Uterus (tissue), 4 donors: ENCODE results near the gene PROZ. TPM values are rescaled to one million over a fixed set of nuclear protein-coding genes. Genes with fewer than 3 reads are reported as not detected.
A peak's percentile ranks its signal among the peaks of the same experiment; 100 is the strongest.

Experiments
- DNase-seq, 2 donors: peaks; one replicate each; pipeline ENCODE4 v3.0.0-alpha.2; 2019 to 2020
- H3K27ac ChIP-seq, 2 donors: fragments of 200-600 bp; sonication (generic); 1 replicate in 1 of 2; 2 replicates in 1 of 2; pipeline ENCODE4 v1.5.1; 2016 to 2018
- H3K27me3 ChIP-seq, 2 donors: fragments of 200-600 bp; sonication (generic); one replicate each; pipeline ENCODE4 v1.5.1; 2018 to 2019; ENCODE audit warnings: control low read depth in 1 of 2
- H3K36me3 ChIP-seq, 2 donors: fragments of 200-600 bp; sonication (generic); one replicate each; pipeline ENCODE4 v1.5.1; 2019; ENCODE audit warnings: control low read depth in 1 of 2
- H3K4me1 ChIP-seq, 2 donors: fragments of 200-600 bp; sonication (generic); one replicate each; pipeline ENCODE4 v1.5.1; 2018 to 2019; ENCODE audit warnings: control low read depth in 1 of 2
- H3K4me3 ChIP-seq, 2 donors: fragments of 200-600 bp; sonication (generic); 1 replicate in 1 of 2; 2 replicates in 1 of 2; pipeline ENCODE4 v1.5.1; 2018 to 2019; ENCODE audit warnings: mild to moderate bottlenecking in 1 of 2
- H3K9me3 ChIP-seq, 2 donors: fragments of 200-600 bp; sonication (generic); one replicate each; pipeline ENCODE4 v1.5.1; 2019; ENCODE audit warnings: control low read depth in 1 of 2
- CTCF ChIP-seq, 4 experiments: fragments of 200-600 bp in 2 of 4; fragments of 450-650 bp in 2 of 4; sonication (generic) in 2 of 4; IDR thresholded peaks; one replicate each; pipeline ENCODE4 v1.5.1; 2016 to 2019; ENCODE audit warnings: antibody characterized with exemption in 4 of 4, mild to moderate bottlenecking in 2 of 4, moderate library complexity in 1 of 4
- POLR2A ChIP-seq, 2 donors: fragments of 450-650 bp; IDR thresholded peaks; one replicate each; pipeline ENCODE4 v1.6.1; 2016; ENCODE audit warnings: antibody characterized with exemption in 2 of 2, mild to moderate bottlenecking in 1 of 2, moderate library complexity in 1 of 2
- intact Hi-C: fragments of 100-400 bp; cut with DNase I; formaldehyde crosslinking; loops from one replicate; pipeline ENCODE4 v1.15.1; 2023; ENCODE audit warnings: low total_unique reads
- total RNA-seq, 4 donors: library from RNA; depleted of rRNA in 3 of 4; stranded (reverse); fragments of >200 nt in 3 of 4; gene quantifications; one replicate each; pipeline versions ENCODE4 v1.1.0 to v1.2.4, GENCODE V29; 2014 to 2023
- donor health status: DM: yes; HTN: yes; CAD: no.

Gene PROZ
- total RNA-seq, 4 donors from 2014 or later, result not detected

GRCh38 chr13:113125506-113126264 is 32.8 kb upstream of the PROZ start:
- intact Hi-C loops, result no loop called here
- H3K27me3 ChIP-seq, result no peaks in the 10 kb centered on the region
- TF ChIP-seq CTCF (IDR thresholded peaks at IDR 0.05), result no peak
- TF ChIP-seq POLR2A (IDR thresholded peaks at IDR 0.05), result no peak
- H3K9me3 ChIP-seq, result no peaks in the 10 kb centered on the region
- no peak overlapping the region for H3K27ac ChIP-seq
- no peak overlapping the region for H3K4me3 ChIP-seq
- no peaks in the 10 kb centered on the region for H3K36me3 ChIP-seq
- DNase-seq, result peak in 1 of 2 donors; percentile 5
- H3K4me1 ChIP-seq, result no peaks in the 10 kb centered on the region

- Histone ChIP-seq H3K27ac (no peak overlapping the region), H3K4me1 (no peaks in the 10 kb centered on the region), H3K36me3 (no peaks in the 10 kb centered on the region), H3K9me3 (no peaks in the 10 kb centered on the region), H3K27me3 (no peaks in the 10 kb centered on the region), H3K4me3 (no peak overlapping the region)
- DNase-seq, result peak in 1 of 2 donors; percentile 3
- TF ChIP-seq CTCF (IDR thresholded peaks at IDR 0.05) (no peak), POLR2A (IDR thresholded peaks at IDR 0.05) (no peak)
- intact Hi-C loops, result no loop called here
Observed at GRCh38 chr13:113126265-113127150, 31.9 kb upstream of the PROZ start.

- TF ChIP-seq POLR2A (IDR thresholded peaks at IDR 0.05) (no peak), CTCF (IDR thresholded peaks at IDR 0.05) (no peak)
Observed at GRCh38 chr13:113129480-113129879, 29.0 kb upstream of the PROZ start.

GRCh38 chr13:113129921-113130750 is 28.3 kb upstream of the PROZ start:
- Histone ChIP-seq H3K9me3 (no peaks in the 10 kb centered on the region), H3K4me3 (no peak overlapping the region), H3K4me1 (no peaks in the 10 kb centered on the region), H3K36me3 (no peaks in the 10 kb centered on the region), H3K27me3 (no peaks in the 10 kb centered on the region), H3K27ac (no peak overlapping the region)
- TF ChIP-seq POLR2A (IDR thresholded peaks at IDR 0.05) (no peak), CTCF (IDR thresholded peaks at IDR 0.05) (no peak)
- intact Hi-C loops, result no loop called here
- DNase-seq, result peak in 1 of 2 donors; percentile 17

More at GRCh38 chr13:113129480-113129879, 29.0 kb upstream of the PROZ start:
- H3K4me1 ChIP-seq, result no peaks in the 10 kb centered on the region
- H3K4me3 ChIP-seq, result no peak overlapping the region
- no peaks in the 10 kb centered on the region for H3K9me3 ChIP-seq
- no peak for DNase-seq
- no peak overlapping the region for H3K27ac ChIP-seq
- intact Hi-C loops, result no loop called here
- no peaks in the 10 kb centered on the region for H3K27me3 ChIP-seq
- H3K36me3 ChIP-seq, result no peaks in the 10 kb centered on the region
